H1 (cell line): ENCODE results near the gene SEL1L. TPM values are rescaled to one million over a fixed set of nuclear protein-coding genes. Genes with fewer than 3 reads are reported as not detected.

Source experiments
- ATF3 ChIP-seq: IDR thresholded peaks from 2 replicates; pipeline ENCODE4 v1.6.1; 2011; ENCODE audit warnings: low read depth, mild to moderate bottlenecking, low read length; ENCODE audit not compliant: insufficient read depth
- CHD2 ChIP-seq: IDR thresholded peaks from 2 replicates; pipeline ENCODE4 v1.6.1; 2012; ENCODE audit warnings: low read length, improper control_type of control experiment
- CREB1 ChIP-seq: IDR thresholded peaks from 2 replicates; pipeline ENCODE4 v1.6.1; 2012; ENCODE audit warnings: inconsistent platforms
- CTCF ChIP-seq, 3 experiments: IDR thresholded peaks; 1 replicate in 2 of 3; 2 replicates in 1 of 3; pipeline versions ENCODE4 v1.5.1 to v1.6.1; 2011; ENCODE audit warnings: low read length in 3 of 3, mild to moderate bottlenecking in 3 of 3, inconsistent platforms in 2 of 3, low read depth in 1 of 3, moderate library complexity in 1 of 3; ENCODE audit not compliant: insufficient read depth in 1 of 3; ENCODE audit errors: control extremely low read depth in 1 of 3
- E2F6 ChIP-seq: IDR thresholded peaks from 2 replicates; pipeline ENCODE4 v1.6.1; 2012; ENCODE audit warnings: inconsistent platforms
- FOSL1 ChIP-seq: IDR thresholded peaks from 2 replicates; pipeline ENCODE4 v1.6.1; 2011; ENCODE audit warnings: mild to moderate bottlenecking, low read depth, low read length, moderate library complexity; ENCODE audit not compliant: insufficient read depth
- HDAC2 ChIP-seq, 2 experiments: fragments of 300-600 bp in 1 of 2; sonication (generic) in 1 of 2; IDR thresholded peaks; 2 replicates each; pipeline ENCODE4 v1.6.1; 2011 to 2012; ENCODE audit warnings: low read depth in 2 of 2, low read length in 2 of 2, mild to moderate bottlenecking in 2 of 2, moderate library complexity in 2 of 2, borderline replicate concordance in 1 of 2, inconsistent platforms in 1 of 2
- HDAC6 ChIP-seq: IDR thresholded peaks from one replicate; pipeline ENCODE4 v1.7.1; 2012; ENCODE audit warnings: low read depth, mild to moderate bottlenecking, inconsistent platforms, low read length, moderate library complexity
- NANOG ChIP-seq: IDR thresholded peaks from 2 replicates; pipeline ENCODE4 v1.6.1; 2011; ENCODE audit warnings: low read length, low read depth, mild to moderate bottlenecking, inconsistent platforms; ENCODE audit not compliant: insufficient read depth, poor library complexity, severe bottlenecking
- PHF8 ChIP-seq: fragments of 200-600 bp; sonication (generic); conservative IDR thresholded peaks from 2 replicates; pipeline ENCODE4 v1.7.1; 2012; ENCODE audit warnings: low read depth, mild to moderate bottlenecking, inconsistent platforms, low read length, moderate library complexity
- POLR2AphosphoS5 ChIP-seq: IDR thresholded peaks from 2 replicates; pipeline ENCODE4 v1.6.1; 2011; ENCODE audit warnings: low read depth, low read length
- RAD21 ChIP-seq, 2 experiments: IDR thresholded peaks in 1 of 2; conservative IDR thresholded peaks in 1 of 2; 2 replicates each; pipeline ENCODE4 v1.6.1; 2011; ENCODE audit warnings: low read depth in 2 of 2, low read length in 2 of 2, improper control_type of control experiment in 1 of 2, inconsistent platforms in 1 of 2, mild to moderate bottlenecking in 1 of 2, moderate library complexity in 1 of 2
- RNF2 ChIP-seq: fragments of 200-900, 300-1000 bp; sonication (generic); IDR thresholded peaks from 2 replicates; pipeline ENCODE4 v1.7.1; 2016; ENCODE audit warnings: borderline replicate concordance, low read depth, mild to moderate bottlenecking, antibody characterized with exemption, low read length; ENCODE audit not compliant: poor library complexity, severe bottlenecking; ENCODE audit errors: missing control alignments
- SAP30 ChIP-seq: fragments of 300-600 bp; sonication (generic); IDR thresholded peaks from 2 replicates; pipeline ENCODE4 v1.7.1; 2012; ENCODE audit warnings: low read length, moderate library complexity, mild to moderate bottlenecking, inconsistent platforms; ENCODE audit not compliant: insufficient read depth, insufficient replicate concordance
- SIN3A ChIP-seq, 2 experiments: IDR thresholded peaks in 1 of 2; conservative IDR thresholded peaks in 1 of 2; 2 replicates each; pipeline ENCODE4 v1.6.1; 2011 to 2012; ENCODE audit warnings: low read length in 2 of 2, improper control_type of control experiment in 1 of 2, low read depth in 1 of 2, mild to moderate bottlenecking in 1 of 2
- SIRT6 ChIP-seq: IDR thresholded peaks from one replicate; pipeline ENCODE4 v1.7.1; 2012; ENCODE audit warnings: low read length, inconsistent platforms
- TEAD4 ChIP-seq: IDR thresholded peaks from 2 replicates; pipeline ENCODE4 v1.6.1; 2012; ENCODE audit warnings: low read depth, low read length, inconsistent platforms, mixed read lengths
- polyA plus RNA-seq, 7 experiments: library from polyadenylated mRNA; depleted of rRNA in 3 of 7; stranded (reverse) in 5 of 7; unstranded in 2 of 7; fragments of >200 nt in 5 of 7; fragments of 200-250 nt in 2 of 7; gene quantifications; 1 replicate in 5 of 7; 2 replicates in 1 of 7; 4 replicates in 1 of 7; pipeline versions ENCODE4 v1.2.1 to v1.2.3, GENCODE V29; 2011 to 2013; ENCODE audit warnings: missing spikeins in 2 of 7, mixed read lengths in 2 of 7
- total RNA-seq: library from RNA; stranded (reverse); fragmentation: NEBNext Ultra II Directional; extraction: Animal tissue kit (Norgen Biotek cat#: 25700); gene quantifications from 2 replicates; pipeline ENCODE4 v1.2.1, GENCODE V29; 2021

Gene SEL1L
- total and polyA plus RNA-seq, 2 of the 8 experiments (the other 6 are each of a cell fraction or from before 2014, with no cell fraction given): 4.3 to 34.9 TPM

GRCh38 chr14:81435391-81436295 lies 98.0 kb downstream of the SEL1L start (continued):
- TF ChIP-seq RAD21 (IDR thresholded peaks at IDR 0.05 in 1 of 2, conservative IDR thresholded peaks at IDR 0.05 in 1 of 2; ENCODE audit: low read depth in 2 of 2, low read length in 2 of 2) (no peak), SIRT6 (no peak), RNF2 (no peak), PHF8 (no peak), HDAC2 (IDR thresholded peaks at IDR 0.05; ENCODE audit: borderline replicate concordance in 1 of 2, low read depth in 2 of 2, low read length in 2 of 2) (peak; percentile 12 to 97; a peak in 1 of 4 replicates), CHD2 (no peak), NANOG (no peak), E2F6 (no peak), SIN3A (conservative IDR thresholded peaks at IDR 0.05 in 1 of 2, IDR thresholded peaks at IDR 0.05 in 1 of 2; ENCODE audit: low read depth in 1 of 2, low read length in 2 of 2) (peak; percentile 91 to 94), CTCF (IDR thresholded peaks at IDR 0.05; ENCODE audit: control extremely low read depth in 1 of 3, insufficient read depth in 1 of 3, low read depth in 1 of 3, low read length in 3 of 3) (peak in 1 of 3 experiments; percentile 3; a peak in 1 of 4 replicates), HDAC6 (no peak), CREB1 (0 out of 2 replicates have a peak, but pooled peaks have one; percentile 7), POLR2AphosphoS5 (no peak), FOSL1 (0 out of 2 replicates have a peak, but pooled peaks have one; percentile 1), TEAD4 (no peak), ATF3 (no peak), SAP30 (peak; percentile 61)
